ENCODE results near the gene STRN4. TPM values are rescaled to one million over a fixed set of nuclear protein-coding genes. Genes with fewer than 3 reads are reported as not detected.

STRN4 gene
- total and polyA plus RNA-seq, 9 of the 15 experiments (the other 6 are each of a cell fraction or from before 2014, with no cell fraction given) = 0.62 to 83.7 (median 36.9) TPM

DNA sequence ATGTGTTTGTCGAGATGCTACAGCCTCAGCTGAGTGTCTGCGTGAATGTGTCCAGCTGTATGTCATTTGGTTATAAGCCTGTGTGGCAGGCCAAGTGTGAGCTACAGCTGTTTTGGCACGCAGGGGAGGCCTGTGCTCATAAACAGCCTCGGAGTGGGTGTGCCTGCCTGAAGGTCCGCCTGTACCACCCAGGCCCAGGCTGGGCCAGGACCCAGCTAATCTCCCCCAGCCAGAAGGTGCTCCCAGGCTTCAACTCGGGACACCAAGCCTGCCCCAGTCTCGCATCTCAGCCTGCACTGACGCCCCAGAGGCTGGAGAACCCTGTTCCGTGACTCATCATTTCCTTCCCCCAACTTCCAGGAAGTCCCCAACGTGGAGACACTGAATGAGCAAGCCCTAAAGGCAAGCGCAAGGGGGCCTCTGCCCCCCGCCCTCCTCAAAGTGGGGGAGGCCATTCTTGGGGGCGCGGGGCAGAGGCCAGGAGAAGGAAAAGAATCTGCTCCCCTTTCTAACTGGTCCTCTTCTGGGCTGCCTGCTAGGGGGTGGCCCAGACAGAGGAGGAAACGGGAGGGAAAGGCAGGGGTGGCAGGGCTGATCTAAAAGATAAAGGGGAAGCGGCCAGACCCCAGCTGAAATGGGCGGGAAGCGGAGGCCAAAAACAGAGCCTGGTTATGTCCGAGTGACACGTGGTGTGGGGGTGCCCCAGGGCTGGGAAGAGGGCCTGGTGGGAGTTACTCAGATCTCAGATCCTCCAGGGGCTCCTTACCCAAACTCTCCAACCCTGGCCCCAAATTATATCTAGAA lies 40.2 kb upstream of the STRN4 start (continued):
- TF ChIP-seq ZBTB11 (CRISPR knock-in tag; IDR thresholded peaks at IDR 0.05) (no peak; a peak in 1 of 6 replicates), CBFA2T2 (conservative IDR thresholded peaks at IDR 0.05) (peak; percentile 72), U2AF2 (optimal IDR thresholded peaks at IDR 0.05; ENCODE audit: low read depth, low read length) (no peak), SNRNP70 (optimal IDR thresholded peaks at IDR 0.05; ENCODE audit: low read depth, low read length) (no peak), ZNF583 (CRISPR knock-in tag; IDR thresholded peaks at IDR 0.05) (peak; percentile 37; the same call in 1 of the 2 replicates), ELK3 (CRISPR knock-in tag; IDR thresholded peaks at IDR 0.05) (0 out of 2 replicates have a peak, but pooled peaks have one; percentile 12), E2F8 (IDR thresholded peaks at IDR 0.05; ENCODE audit: low read depth, partially characterized antibody) (peak; percentile 74), ZNF253 (CRISPR knock-in tag; conservative IDR thresholded peaks at IDR 0.05) (no peak), MXI1 (IDR thresholded peaks at IDR 0.05; ENCODE audit: low read depth, low read length) (peak; percentile 79), GTF2F1 (IDR thresholded peaks at IDR 0.05; ENCODE audit: low read depth, low read length) (0 out of 2 replicates have a peak, but pooled peaks have one; percentile 14), MCM2 (IDR thresholded peaks at IDR 0.05; ENCODE audit: low read depth) (no peak)
- TF ChIP-seq, protein P1, sequence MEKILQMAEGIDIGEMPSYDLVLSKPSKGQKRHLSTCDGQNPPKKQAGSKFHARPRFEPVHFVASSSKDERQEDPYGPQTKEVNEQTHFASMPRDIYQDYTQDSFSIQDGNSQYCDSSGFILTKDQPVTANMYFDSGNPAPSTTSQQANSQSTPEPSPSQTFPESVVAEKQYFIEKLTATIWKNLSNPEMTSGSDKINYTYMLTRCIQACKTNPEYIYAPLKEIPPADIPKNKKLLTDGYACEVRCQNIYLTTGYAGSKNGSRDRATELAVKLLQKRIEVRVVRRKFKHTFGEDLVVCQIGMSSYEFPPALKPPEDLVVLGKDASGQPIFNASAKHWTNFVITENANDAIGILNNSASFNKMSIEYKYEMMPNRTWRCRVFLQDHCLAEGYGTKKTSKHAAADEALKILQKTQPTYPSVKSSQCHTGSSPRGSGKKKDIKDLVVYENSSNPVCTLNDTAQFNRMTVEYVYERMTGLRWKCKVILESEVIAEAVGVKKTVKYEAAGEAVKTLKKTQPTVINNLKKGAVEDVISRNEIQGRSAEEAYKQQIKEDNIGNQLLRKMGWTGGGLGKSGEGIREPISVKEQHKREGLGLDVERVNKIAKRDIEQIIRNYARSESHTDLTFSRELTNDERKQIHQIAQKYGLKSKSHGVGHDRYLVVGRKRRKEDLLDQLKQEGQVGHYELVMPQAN (IDR thresholded peaks at IDR 0.05; ENCODE audit: borderline replicate concordance) = peak; percentile 96
- TF ChIP-seq, protein P2, sequence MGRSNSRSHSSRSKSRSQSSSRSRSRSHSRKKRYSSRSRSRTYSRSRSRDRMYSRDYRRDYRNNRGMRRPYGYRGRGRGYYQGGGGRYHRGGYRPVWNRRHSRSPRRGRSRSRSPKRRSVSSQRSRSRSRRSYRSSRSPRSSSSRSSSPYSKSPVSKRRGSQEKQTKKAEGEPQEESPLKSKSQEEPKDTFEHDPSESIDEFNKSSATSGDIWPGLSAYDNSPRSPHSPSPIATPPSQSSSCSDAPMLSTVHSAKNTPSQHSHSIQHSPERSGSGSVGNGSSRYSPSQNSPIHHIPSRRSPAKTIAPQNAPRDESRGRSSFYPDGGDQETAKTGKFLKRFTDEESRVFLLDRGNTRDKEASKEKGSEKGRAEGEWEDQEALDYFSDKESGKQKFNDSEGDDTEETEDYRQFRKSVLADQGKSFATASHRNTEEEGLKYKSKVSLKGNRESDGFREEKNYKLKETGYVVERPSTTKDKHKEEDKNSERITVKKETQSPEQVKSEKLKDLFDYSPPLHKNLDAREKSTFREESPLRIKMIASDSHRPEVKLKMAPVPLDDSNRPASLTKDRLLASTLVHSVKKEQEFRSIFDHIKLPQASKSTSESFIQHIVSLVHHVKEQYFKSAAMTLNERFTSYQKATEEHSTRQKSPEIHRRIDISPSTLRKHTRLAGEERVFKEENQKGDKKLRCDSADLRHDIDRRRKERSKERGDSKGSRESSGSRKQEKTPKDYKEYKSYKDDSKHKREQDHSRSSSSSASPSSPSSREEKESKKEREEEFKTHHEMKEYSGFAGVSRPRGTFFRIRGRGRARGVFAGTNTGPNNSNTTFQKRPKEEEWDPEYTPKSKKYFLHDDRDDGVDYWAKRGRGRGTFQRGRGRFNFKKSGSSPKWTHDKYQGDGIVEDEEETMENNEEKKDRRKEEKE (IDR thresholded peaks at IDR 0.05; ENCODE audit: borderline replicate concordance in 1 of 2, control insufficient read depth in 1 of 2, low read depth in 2 of 2, low read length in 1 of 2) = no peak
